CD14-positive monocyte (primary cell): ENCODE measurements around the gene CCDC93. TPM values are rescaled to one million over a fixed set of nuclear protein-coding genes. Genes with fewer than 3 reads are reported as not detected.

Source experiments
- DNase-seq, 3 donors: peaks; one replicate each; pipeline ENCODE4 v3.0.0-alpha.2; 2011 to 2022
- H2AFZ ChIP-seq: 2 replicates; pipeline ENCODE4 v1.6.0; 2012; ENCODE audit warnings: mild to moderate bottlenecking, low read depth, low read length, inconsistent platforms; ENCODE audit not compliant: insufficient read depth, poor library complexity, severe bottlenecking
- H3K27ac ChIP-seq, 2 donors: 1 replicate in 1 of 2; 2 replicates in 1 of 2; pipeline ENCODE4 v1.5.1; 2012 to 2013; ENCODE audit warnings: low read length in 2 of 2, control low read depth in 1 of 2, inconsistent platforms in 1 of 2, low read depth in 1 of 2, mild to moderate bottlenecking in 1 of 2
- H3K27me3 ChIP-seq, 2 donors: one replicate each; pipeline versions ENCODE4 v1.6.0 to v1.6.1; 2011 to 2013; ENCODE audit warnings: low read length in 2 of 2; ENCODE audit not compliant: control insufficient read depth in 2 of 2, insufficient read depth in 2 of 2
- H3K36me3 ChIP-seq, 2 donors: replicated peaks in 1 of 2; 1 replicate in 1 of 2; 2 replicates in 1 of 2; pipeline versions ENCODE4 v1.5.1 to v1.6.1; 2012 to 2013; ENCODE audit warnings: low read length in 2 of 2, control low read depth in 1 of 2, inconsistent platforms in 1 of 2, mild to moderate bottlenecking in 1 of 2; ENCODE audit not compliant: insufficient read depth in 2 of 2, control insufficient read depth in 1 of 2
- H3K4me1 ChIP-seq, 2 donors: 1 replicate in 1 of 2; 2 replicates in 1 of 2; pipeline versions ENCODE4 v1.5.1 to v1.6.1; 2012 to 2013; ENCODE audit warnings: low read length in 2 of 2, control low read depth in 1 of 2, inconsistent platforms in 1 of 2, mild to moderate bottlenecking in 1 of 2, moderate library complexity in 1 of 2; ENCODE audit not compliant: insufficient read depth in 2 of 2, control insufficient read depth in 1 of 2
- H3K4me2 ChIP-seq: replicated peaks from 2 replicates; pipeline ENCODE3; 2012; ENCODE audit warnings: low read length, moderate library complexity, mild to moderate bottlenecking; ENCODE audit not compliant: poor library complexity, severe bottlenecking; ENCODE audit errors: extremely low read depth
- H3K4me3 ChIP-seq, 3 experiments: fragments of 200-600 bp in 1 of 3; sonication (generic) in 1 of 3; replicated peaks in 1 of 3; 1 replicate in 2 of 3; 2 replicates in 1 of 3; pipeline ENCODE4 v1.5.1; 2011 to 2013; ENCODE audit warnings: low read length in 3 of 3, mild to moderate bottlenecking in 3 of 3, control low read depth in 2 of 3, low read depth in 2 of 3, inconsistent platforms in 1 of 3, moderate library complexity in 1 of 3
- H3K79me2 ChIP-seq: 2 replicates; pipeline ENCODE4 v1.6.0; 2012; ENCODE audit warnings: mild to moderate bottlenecking, control low read depth, inconsistent platforms, low read length, moderate library complexity; ENCODE audit not compliant: insufficient read depth
- H3K9ac ChIP-seq: 2 replicates; pipeline ENCODE4 v1.6.0; 2017; ENCODE audit warnings: low read length, mild to moderate bottlenecking; ENCODE audit not compliant: insufficient read depth, poor library complexity, severe bottlenecking
- H3K9me3 ChIP-seq, 2 donors: replicated peaks in 1 of 2; 1 replicate in 1 of 2; 2 replicates in 1 of 2; pipeline versions ENCODE4 v1.5.1 to v1.6.1; 2012 to 2013; ENCODE audit warnings: low read length in 2 of 2, control low read depth in 1 of 2; ENCODE audit not compliant: control insufficient read depth in 1 of 2, insufficient read depth in 1 of 2
- H4K20me1 ChIP-seq: 2 replicates; pipeline ENCODE4 v1.6.0; 2012; ENCODE audit warnings: mild to moderate bottlenecking, low read length, control low read depth, moderate library complexity; ENCODE audit not compliant: insufficient read depth
- H3K27ac Mint-ChIP-seq, 7 donors: one replicate each; pipeline ENCODE4 v1.8.0; 2020; ENCODE audit warnings: mild to moderate bottlenecking in 7 of 7, mixed read lengths in 7 of 7, moderate library complexity in 6 of 7, inconsistent platforms in 2 of 7
- H3K27me3 Mint-ChIP-seq, 3 donors: one replicate each; pipeline ENCODE4 v1.8.0; 2021 to 2022; ENCODE audit warnings: low read depth in 3 of 3, mild to moderate bottlenecking in 3 of 3, mixed read lengths in 3 of 3, moderate library complexity in 3 of 3, inconsistent platforms in 1 of 3
- H3K36me3 Mint-ChIP-seq, 2 donors: one replicate each; pipeline ENCODE4 v1.8.0; 2020; ENCODE audit warnings: mixed read lengths in 2 of 2, inconsistent platforms in 1 of 2, mild to moderate bottlenecking in 1 of 2
- H3K4me1 Mint-ChIP-seq: one replicate; pipeline ENCODE4 v1.8.0; 2020; ENCODE audit warnings: mild to moderate bottlenecking, mixed read lengths
- H3K4me3 Mint-ChIP-seq, 2 donors: one replicate each; pipeline ENCODE4 v1.8.0; 2020; ENCODE audit warnings: mild to moderate bottlenecking in 2 of 2, mixed read lengths in 2 of 2, moderate library complexity in 1 of 2
- H3K9me3 Mint-ChIP-seq, 7 donors: one replicate each; pipeline ENCODE4 v1.8.0; 2020 to 2022; ENCODE audit warnings: mixed read lengths in 7 of 7, mild to moderate bottlenecking in 6 of 7, moderate library complexity in 6 of 7, inconsistent platforms in 2 of 7
- WGBS: methylation state at CpG from one replicate; pipeline ENCODE4 v1.1.5; 2013; ENCODE audit warnings: missing lambda C conversion rate; ENCODE audit not compliant: insufficient coverage; 5-methylcytosine and 5-hydroxymethylcytosine counted together
- intact Hi-C, 2 donors: fragments of 100-400 bp; cut with micrococcal nuclease; formaldehyde crosslinking; loops; one replicate each; pipeline versions ENCODE4 v1.15.0 to v1.15.1; 2023
- polyA plus RNA-seq, 3 donors: library from polyadenylated mRNA; depleted of rRNA in 1 of 3; unstranded in 2 of 3; stranded (reverse) in 1 of 3; fragments of 300-500 nt in 2 of 3; fragments of >200 nt in 1 of 3; fragmentation: Illumina TruSeq in 2 of 3; gene quantifications; 1 replicate in 2 of 3; 2 replicates in 1 of 3; pipeline ENCODE4 v1.2.3, GENCODE V29; 2012 to 2021
- TF ChIP-seq, protein P1 (sequence below): fragments of 200-600 bp; IDR thresholded peaks from one replicate; pipeline ENCODE4 v1.8.0; 2022; ENCODE audit warnings: antibody characterized with exemption, mild to moderate bottlenecking

CCDC93 gene
- polyA plus RNA-seq, 3 donors = 2.5 to 20.7 (median 5.8) TPM

DNA sequence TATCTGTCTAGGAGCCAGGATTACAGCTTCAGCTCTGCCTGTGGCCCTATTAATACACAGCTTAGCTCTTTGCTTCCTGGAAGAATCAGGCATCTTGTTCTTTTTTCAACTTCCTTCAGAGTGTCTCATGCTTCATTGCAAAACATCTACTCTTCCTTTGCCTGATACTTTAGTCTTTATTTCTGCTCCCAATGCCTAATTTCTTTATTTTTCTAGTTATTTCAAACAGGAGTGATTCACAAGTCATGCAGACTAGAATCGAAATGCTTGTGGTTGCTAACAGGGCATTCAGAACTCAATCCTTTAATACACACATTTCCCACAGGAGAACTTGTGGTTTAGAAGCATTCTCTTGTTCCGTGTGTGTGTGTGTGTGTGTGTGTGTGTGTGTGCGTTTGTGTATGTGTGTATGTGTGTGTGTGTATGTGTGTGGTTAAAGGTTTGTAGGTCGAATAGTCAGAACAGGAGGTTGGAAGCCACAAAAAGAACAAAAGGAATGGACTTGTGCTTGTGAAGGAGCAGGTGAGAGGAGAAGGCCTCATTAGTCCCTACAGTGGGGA lies 46.1 kb upstream of the CCDC93 start:
- Mint-ChIP-seq H3K4me1 (peaks cover 65% of the 10 kb centered on the region), H3K9me3 (peaks cover 0 to 3% (median 0%) of the 10 kb centered on the region in 7 donors), H3K36me3 (no peaks in the 10 kb centered on the region), H3K27ac (peak overlapping the region; percentile 85 to 94 (median 91)), H3K4me3 (peak overlapping the region in 1 of 2 donors; percentile 36), H3K27me3 (peaks cover 0 to 7% (median 0%) of the 10 kb centered on the region in 3 donors)
- Histone ChIP-seq H3K79me2 (no peaks in the 10 kb centered on the region), H3K9ac (no peak overlapping the region), H3K27ac (peak overlapping the region; percentile 27 to 82), H3K9me3 (no peaks in the 10 kb centered on the region), H3K4me3 (peak overlapping the region in 1 of 3 experiments; percentile 15), H3K4me1 (peaks cover 64 to 67% of the 10 kb centered on the region in 2 donors), H3K4me2 (peak overlapping the region; percentile 15), H4K20me1 (no peaks in the 10 kb centered on the region), H3K27me3 (no peaks in the 10 kb centered on the region), H3K36me3 (no peaks in the 10 kb centered on the region), H2AFZ (peak overlapping the region; percentile 38)
- WGBS = 0% methylated on average over 1 of the region's 4 CpGs
- peak; percentile 21 to 51 (median 25) for DNase-seq
- intact Hi-C loops = loop anchor here (2.0 to 5.0 kb wide), 2 partner anchors 13 to 38 kb away; no protein-coding TSS in a partner anchor
- TF ChIP-seq, protein P1, sequence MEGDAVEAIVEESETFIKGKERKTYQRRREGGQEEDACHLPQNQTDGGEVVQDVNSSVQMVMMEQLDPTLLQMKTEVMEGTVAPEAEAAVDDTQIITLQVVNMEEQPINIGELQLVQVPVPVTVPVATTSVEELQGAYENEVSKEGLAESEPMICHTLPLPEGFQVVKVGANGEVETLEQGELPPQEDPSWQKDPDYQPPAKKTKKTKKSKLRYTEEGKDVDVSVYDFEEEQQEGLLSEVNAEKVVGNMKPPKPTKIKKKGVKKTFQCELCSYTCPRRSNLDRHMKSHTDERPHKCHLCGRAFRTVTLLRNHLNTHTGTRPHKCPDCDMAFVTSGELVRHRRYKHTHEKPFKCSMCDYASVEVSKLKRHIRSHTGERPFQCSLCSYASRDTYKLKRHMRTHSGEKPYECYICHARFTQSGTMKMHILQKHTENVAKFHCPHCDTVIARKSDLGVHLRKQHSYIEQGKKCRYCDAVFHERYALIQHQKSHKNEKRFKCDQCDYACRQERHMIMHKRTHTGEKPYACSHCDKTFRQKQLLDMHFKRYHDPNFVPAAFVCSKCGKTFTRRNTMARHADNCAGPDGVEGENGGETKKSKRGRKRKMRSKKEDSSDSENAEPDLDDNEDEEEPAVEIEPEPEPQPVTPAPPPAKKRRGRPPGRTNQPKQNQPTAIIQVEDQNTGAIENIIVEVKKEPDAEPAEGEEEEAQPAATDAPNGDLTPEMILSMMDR = no peak

GRCh38 chr2:118058951-118059350 lies 45.1 kb upstream of the CCDC93 start:
- TF ChIP-seq, protein P1 = no peak
- H3K4me1 ChIP-seq = peaks cover 75% of the 10 kb centered on the region in 2 donors
- WGBS = 75% methylated on average over 2 of the region's 3 CpGs
- no peaks in the 10 kb centered on the region for H4K20me1 ChIP-seq
- H3K79me2 ChIP-seq = no peaks in the 10 kb centered on the region
- intact Hi-C loops = loop anchor here in 1 of 2 donors (5.0 kb wide), 1 partner anchor 37 kb away; no protein-coding TSS in a partner anchor
- Mint-ChIP-seq H3K4me1 (peaks cover 73% of the 10 kb centered on the region), H3K9me3 (peaks cover 0 to 3% (median 0%) of the 10 kb centered on the region in 7 donors), H3K4me3 (no peak overlapping the region), H3K36me3 (no peaks in the 10 kb centered on the region), H3K27ac (peak overlapping the region; percentile 78 to 94 (median 91)), H3K27me3 (peaks cover 0 to 2% (median 0%) of the 10 kb centered on the region in 3 donors)
- H3K4me3 ChIP-seq = peak overlapping the region in 1 of 3 experiments; percentile 15
- peak overlapping the region in 1 of 2 donors; percentile 82 for H3K27ac ChIP-seq
- no peak for DNase-seq
- no peaks in the 10 kb centered on the region for H3K9me3 ChIP-seq
- H3K9ac ChIP-seq = no peak overlapping the region
- H3K36me3 ChIP-seq = no peaks in the 10 kb centered on the region
- no peaks in the 10 kb centered on the region for H3K27me3 ChIP-seq
- no peak overlapping the region for H3K4me2 ChIP-seq
- H2AFZ ChIP-seq = peak overlapping the region; percentile 44
